RCC 7860 (cell line): Measurements from ENCODE around the gene TNRC6C.
"Not testable (repeated sequence)": the region's sequence is repeated elsewhere in the genome, so short reads cannot be mapped to it uniquely, and the experiment has no call there.

Experiments
- DNase-seq: peaks from one replicate; pipeline ENCODE4 v3.0.0-alpha.2; 2015; ENCODE audit warnings: low spot score
- FAIRE-seq: peaks from 2 replicates; lab custom pipeline; 2012; peaks lifted over from hg19 to GRCh38; lab: Jason Lieb, UNC

The TNRC6C gene

DNA sequence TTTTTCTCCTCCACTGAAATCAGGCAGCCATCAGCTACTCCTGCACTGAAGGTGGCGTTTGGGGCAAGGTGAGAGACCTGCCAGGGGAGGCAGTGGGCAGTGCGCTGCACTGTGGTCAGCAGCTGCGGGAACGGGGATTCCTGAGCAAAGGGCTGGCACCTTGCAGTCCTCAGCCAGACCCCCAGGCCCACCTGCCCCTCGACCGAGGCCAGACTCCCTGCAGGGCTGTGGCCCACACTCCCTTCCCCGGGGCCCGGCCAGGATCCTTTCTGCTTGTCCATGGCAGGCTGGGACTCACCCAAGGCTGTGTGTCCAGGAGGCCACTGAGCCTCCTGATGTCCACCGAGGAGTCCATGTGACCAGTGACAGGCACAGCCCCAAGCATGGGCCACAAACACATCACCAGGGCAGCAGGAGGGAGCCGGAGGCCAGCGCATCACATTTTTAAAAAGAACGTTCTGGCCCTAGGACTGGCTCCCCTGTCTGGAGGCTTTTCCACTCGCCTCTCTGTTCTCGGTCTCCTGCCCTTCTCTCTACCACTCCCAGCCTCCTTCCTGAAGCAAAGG is 28.5 kb upstream of the TNRC6C start:
- no peak for DNase-seq
- no peak for FAIRE-seq

DNA sequence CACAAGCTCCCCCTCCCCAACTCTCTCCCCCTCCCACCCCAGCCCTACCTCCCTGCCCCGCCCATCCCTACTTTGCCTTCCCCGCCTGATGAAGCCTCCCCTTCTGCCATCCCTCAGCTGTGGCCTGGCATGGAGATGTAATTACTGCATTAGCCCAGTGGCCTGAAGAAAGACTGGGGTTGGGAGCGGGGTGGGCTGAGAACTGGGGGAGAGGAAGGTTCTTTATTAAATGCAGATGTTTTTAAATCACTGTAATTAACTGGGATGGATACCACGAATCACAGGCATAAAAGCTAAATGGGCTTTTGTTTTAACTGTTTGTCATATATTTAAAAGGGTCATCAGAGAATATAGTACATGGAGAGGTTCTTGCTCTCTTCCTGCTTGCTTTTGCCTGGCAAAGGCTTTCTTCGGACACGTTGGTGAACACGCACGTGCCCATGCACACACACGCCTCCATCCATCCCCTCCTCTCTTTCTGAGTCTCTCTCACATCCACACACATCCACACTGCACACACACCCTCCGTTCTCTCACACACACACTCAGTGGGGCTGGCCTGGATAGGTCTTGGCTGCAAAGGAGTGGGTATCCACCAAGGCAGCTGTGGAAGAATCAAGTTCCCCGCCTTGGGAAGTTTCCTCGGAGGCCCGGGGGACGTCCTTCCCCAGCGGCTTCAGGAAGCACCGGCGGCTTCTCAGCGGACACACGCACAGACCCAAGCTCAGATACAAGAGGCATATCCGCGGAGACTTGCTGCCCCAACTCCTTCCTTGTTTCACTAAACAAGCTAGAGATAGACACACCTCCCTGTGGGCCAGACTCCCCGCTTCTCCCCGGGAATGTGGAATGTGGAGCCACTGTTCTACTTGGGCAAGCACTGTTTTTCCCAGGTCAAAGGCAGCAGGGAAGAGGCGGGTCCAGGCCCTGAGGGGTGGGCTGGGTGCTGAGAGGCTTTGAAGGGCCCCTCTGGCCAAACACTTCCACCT is 27.4 kb upstream of the TNRC6C start:
- FAIRE-seq (no peak), DNase-seq (no peak)

- DNase-seq (no peak), FAIRE-seq (no peak)
Measured at GRCh38 chr17:77933777-77934398, 24.6 kb upstream of the TNRC6C start.

GRCh38 chr17:77935121-77935571 is 23.4 kb upstream of the TNRC6C start:
- FAIRE-seq (no peak), DNase-seq (no peak)

DNA sequence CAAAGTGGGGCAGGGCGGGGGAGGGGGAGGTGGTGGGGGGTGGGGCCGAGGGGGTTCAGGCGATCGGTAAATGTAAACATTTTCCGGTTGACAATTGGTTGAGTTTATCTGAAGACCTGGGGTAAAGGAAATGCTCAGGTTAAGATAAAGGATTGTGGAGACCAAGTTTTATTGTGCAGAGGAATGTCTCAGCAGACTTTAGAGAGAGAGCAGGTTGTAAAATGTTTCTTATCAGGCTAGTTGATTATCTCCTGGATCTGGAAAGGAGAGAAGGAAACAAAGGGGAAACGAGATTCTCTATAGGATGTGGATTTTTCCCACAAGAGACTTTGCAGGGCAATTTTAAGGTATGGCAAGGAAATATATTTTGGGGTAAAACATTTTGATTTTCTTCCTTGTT is 22.8 kb upstream of the TNRC6C start:
- FAIRE-seq, DNase-seq: not testable (repeated sequence)

DNA sequence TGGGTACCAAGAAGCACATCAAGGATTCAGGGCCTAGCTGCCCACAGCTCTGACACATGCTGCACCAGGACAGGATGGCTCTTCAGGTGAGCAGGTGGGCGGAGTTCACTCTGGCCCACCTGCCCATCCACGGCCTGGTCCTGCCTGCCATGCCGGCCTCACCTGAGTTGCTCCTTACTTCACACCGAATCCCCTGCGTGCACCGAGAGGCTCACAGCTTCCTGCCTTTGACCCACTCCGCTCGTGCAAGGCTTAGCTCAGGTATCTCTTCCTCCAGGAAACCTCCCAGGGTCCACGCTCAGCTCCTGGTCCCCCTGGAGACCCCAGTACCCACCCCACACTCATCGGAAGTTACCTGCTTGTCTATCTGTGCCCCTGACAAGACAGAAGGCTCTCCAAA is 21.6 kb upstream of the TNRC6C start:
- no peak for DNase-seq

GRCh38 chr17:77941004-77941403 is 17.5 kb upstream of the TNRC6C start:
- DNase-seq (no peak), FAIRE-seq (no peak)

More for the DNA sequence above, 21.6 kb upstream of the TNRC6C start:
- no peak for FAIRE-seq

GRCh38 chr17:77942112-77942988 is 16.2 kb upstream of the TNRC6C start:
- FAIRE-seq: no peak

GRCh38 chr17:77943971-77944370 is 14.5 kb upstream of the TNRC6C start:
- DNase-seq (no peak), FAIRE-seq (no peak)

More at GRCh38 chr17:77942112-77942988, 16.2 kb upstream of the TNRC6C start:
- no peak for DNase-seq

DNA sequence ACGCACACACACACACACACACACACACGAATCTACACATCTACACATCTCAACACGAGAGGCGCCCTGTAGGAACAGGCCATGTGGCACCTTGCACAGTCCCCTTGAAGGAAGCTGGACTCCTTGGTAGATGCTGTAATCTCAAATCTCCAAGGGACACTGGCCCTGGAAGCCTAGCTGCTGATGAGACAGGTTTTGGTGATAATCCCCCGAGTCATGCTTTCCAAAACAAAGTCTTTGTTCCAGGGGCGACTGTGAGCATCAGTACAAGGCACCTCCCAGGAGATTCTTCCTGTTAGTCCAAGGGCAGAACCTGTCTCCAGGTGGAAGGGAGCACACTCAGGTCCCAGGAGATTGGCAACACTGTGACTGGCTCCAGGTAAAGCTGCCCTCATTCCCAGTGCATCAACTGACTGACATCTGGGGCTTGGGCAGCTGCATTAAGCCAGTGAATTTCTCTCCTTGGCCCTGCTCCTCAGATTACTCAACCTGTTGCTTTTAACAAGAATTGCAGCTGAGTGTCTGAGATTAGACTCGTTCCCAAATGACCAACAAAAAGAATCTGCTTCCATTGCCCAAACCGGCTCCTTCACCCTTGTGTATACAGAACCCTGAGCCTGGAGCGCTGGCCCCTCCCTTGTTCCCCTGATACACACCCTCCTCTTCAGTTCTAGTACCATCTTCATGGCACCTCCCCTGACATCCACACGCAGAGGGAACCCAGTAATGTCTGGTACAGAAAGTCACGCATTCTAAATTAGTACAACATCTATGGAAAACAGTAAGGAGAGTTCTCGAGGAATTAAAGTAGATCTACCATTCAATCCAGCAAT is 13.9 kb upstream of the TNRC6C start:
- DNase-seq (no peak), FAIRE-seq (no peak)

DNA sequence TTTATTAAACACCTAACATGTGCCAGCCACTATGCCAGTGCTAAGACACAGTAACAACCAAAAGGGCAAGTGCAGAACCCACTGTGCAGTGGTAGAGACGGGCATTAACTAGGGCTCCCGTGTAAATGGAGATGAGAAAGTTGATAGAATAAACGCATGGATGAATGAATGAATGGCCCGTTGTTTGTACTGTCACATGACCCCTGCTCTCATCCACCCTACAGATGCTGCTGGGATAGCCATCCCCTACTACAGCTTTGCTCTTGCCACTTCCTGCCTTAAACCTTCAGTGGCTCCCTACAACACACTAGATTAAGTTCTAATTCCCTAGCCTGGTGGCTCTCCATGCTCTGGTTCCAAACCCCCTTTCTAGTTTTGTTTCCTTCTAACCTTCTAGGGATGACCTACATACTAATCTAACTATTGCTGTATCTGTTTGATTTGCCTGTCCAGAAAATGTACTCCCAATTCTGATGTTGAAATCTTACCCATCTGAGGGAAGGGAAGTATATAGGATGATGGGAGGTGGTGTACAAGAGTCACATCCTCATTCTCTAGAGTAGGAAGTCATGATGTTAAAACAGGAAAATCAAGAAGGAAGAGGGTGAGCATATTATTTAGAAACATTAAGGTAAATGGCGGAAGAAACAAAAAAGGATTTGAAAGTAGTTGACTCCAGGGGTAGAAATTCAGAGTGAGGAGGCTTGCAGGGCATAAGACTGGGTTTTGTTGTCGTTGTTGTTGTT is 11.4 kb upstream of the TNRC6C start:
- FAIRE-seq (no peak), DNase-seq (no peak)

- no peak for FAIRE-seq
- peak; percentile 45 for DNase-seq
Measured at GRCh38 chr17:77948690-77949114, 9.8 kb upstream of the TNRC6C start.

DNA sequence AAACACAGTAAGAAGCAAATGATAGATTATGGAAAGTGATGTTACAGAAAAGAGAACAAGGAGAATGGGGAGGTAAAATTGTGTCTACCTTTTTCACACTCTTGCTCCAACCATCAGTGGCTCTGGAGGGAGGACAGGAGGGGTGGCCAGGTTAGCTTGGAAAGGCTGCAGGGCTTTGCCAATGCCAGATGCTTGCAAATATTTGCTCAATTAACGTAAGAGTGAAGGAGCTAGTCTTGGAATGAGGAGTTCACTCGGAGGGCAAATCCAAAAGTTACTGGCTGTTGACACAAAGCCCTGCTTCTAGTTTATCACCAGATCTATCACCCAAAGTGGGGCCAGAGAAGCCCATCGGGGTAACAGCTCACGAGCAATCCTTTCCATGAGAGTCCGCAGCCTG is 7.4 kb upstream of the TNRC6C start:
- DNase-seq (no peak), FAIRE-seq (no peak)

- no peak for FAIRE-seq
- DNase-seq: no peak
Measured at GRCh38 chr17:77952368-77952767, 6.1 kb upstream of the TNRC6C start.

GRCh38 chr17:77957235-77957856 is 1.2 kb upstream of the TNRC6C start:
- FAIRE-seq (no peak), DNase-seq (no peak)

GRCh38 chr17:77958716-77959125 is 218 bp downstream of the TNRC6C start:
- no peak for FAIRE-seq

GRCh38 chr17:77959126-77959925 is 823 bp downstream of the TNRC6C start:
- no peak for DNase-seq
- no peak for FAIRE-seq

More at GRCh38 chr17:77958716-77959125, 218 bp downstream of the TNRC6C start:
- DNase-seq: no peak
